ENCODE measurements around the gene SRF.

DNA sequence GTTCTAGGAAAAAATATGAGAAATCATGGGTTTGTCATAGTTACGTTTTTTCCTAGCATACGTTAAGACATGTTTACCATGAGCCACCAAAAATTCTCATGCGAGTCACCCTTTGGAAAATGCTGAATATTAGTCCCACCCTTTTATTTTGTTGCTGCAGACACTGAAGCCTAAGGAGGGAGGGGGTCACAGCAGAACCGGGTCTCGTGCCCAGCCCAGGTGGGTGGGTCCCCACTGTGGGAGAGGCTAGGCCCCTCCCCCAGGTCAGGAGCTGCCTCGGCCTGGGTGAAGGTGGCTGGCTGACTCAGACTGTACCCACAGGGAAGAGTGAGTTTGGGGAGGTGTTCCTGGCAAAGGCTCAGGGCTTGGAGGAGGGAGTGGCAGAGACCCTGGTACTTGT is 26.2 kb upstream of the SRF start:
- no peak for TF ChIP-seq RAD21 (IDR thresholded peaks at IDR 0.05)
- TF ChIP-seq, protein P1, sequence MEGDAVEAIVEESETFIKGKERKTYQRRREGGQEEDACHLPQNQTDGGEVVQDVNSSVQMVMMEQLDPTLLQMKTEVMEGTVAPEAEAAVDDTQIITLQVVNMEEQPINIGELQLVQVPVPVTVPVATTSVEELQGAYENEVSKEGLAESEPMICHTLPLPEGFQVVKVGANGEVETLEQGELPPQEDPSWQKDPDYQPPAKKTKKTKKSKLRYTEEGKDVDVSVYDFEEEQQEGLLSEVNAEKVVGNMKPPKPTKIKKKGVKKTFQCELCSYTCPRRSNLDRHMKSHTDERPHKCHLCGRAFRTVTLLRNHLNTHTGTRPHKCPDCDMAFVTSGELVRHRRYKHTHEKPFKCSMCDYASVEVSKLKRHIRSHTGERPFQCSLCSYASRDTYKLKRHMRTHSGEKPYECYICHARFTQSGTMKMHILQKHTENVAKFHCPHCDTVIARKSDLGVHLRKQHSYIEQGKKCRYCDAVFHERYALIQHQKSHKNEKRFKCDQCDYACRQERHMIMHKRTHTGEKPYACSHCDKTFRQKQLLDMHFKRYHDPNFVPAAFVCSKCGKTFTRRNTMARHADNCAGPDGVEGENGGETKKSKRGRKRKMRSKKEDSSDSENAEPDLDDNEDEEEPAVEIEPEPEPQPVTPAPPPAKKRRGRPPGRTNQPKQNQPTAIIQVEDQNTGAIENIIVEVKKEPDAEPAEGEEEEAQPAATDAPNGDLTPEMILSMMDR (IDR thresholded peaks at IDR 0.05; ENCODE audit: low read depth, low read length, missing input control) = no peak
- TF ChIP-seq TAF1 (conservative IDR thresholded peaks at IDR 0.05) = no peak
- no peak for TF ChIP-seq JUND (IDR thresholded peaks at IDR 0.05)
- no peak for TF ChIP-seq YY1 (IDR thresholded peaks at IDR 0.05)
- TF ChIP-seq, protein P2, sequence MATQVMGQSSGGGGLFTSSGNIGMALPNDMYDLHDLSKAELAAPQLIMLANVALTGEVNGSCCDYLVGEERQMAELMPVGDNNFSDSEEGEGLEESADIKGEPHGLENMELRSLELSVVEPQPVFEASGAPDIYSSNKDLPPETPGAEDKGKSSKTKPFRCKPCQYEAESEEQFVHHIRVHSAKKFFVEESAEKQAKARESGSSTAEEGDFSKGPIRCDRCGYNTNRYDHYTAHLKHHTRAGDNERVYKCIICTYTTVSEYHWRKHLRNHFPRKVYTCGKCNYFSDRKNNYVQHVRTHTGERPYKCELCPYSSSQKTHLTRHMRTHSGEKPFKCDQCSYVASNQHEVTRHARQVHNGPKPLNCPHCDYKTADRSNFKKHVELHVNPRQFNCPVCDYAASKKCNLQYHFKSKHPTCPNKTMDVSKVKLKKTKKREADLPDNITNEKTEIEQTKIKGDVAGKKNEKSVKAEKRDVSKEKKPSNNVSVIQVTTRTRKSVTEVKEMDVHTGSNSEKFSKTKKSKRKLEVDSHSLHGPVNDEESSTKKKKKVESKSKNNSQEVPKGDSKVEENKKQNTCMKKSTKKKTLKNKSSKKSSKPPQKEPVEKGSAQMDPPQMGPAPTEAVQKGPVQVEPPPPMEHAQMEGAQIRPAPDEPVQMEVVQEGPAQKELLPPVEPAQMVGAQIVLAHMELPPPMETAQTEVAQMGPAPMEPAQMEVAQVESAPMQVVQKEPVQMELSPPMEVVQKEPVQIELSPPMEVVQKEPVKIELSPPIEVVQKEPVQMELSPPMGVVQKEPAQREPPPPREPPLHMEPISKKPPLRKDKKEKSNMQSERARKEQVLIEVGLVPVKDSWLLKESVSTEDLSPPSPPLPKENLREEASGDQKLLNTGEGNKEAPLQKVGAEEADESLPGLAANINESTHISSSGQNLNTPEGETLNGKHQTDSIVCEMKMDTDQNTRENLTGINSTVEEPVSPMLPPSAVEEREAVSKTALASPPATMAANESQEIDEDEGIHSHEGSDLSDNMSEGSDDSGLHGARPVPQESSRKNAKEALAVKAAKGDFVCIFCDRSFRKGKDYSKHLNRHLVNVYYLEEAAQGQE (IDR thresholded peaks at IDR 0.05) = no peak
- TF ChIP-seq MAX (IDR thresholded peaks at IDR 0.05) = no peak

Measured in liver (tissue), 3 donors.